ENCODE results near the gene PGLYRP4. TPM values are rescaled to one million over a fixed set of nuclear protein-coding genes. Genes with fewer than 3 reads are reported as not detected.

Gene PGLYRP4
- total RNA-seq, 1 experiment from 2014 or later: not detected

DNA sequence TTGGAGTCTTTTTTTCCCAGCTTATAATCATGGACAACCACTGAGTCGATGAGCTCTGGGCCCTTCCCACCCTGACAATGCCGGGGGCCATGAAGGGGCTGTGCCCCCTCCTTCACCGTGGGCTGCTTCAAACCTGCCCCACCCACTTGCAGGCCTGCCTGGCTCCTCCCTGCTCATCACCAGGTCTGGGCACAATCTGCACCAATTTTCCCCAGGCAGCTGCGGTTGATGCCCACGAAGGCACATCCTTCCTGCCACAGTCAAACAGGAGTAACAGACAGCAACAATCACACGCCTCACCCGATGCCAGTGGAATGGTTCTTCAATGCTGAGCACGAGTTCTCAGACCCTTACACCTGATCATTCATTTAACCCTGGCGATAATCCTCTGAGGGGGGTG is 54.8 kb downstream of the PGLYRP4 start:
- Histone ChIP-seq H3K27me3 (replicated peaks; ENCODE audit: insufficient read depth, low read depth, low read length, poor library complexity) (peaks cover 4% of the 10 kb centered on the region), H3K27ac (ENCODE audit: low read depth, low read length, poor library complexity, severe bottlenecking) (no peak overlapping the region), H3K9me3 (ENCODE audit: low read depth, low read length, poor library complexity, severe bottlenecking) (no peaks in the 10 kb centered on the region), H3K36me3 (ENCODE audit: insufficient read depth, low read length, poor library complexity, severe bottlenecking) (no peaks in the 10 kb centered on the region), H3K4me1 (ENCODE audit: insufficient read depth, low read length, poor library complexity, severe bottlenecking) (no peaks in the 10 kb centered on the region), H3K4me3 (ENCODE audit: low read depth, low read length, poor library complexity, severe bottlenecking) (no peak overlapping the region)
- intact Hi-C loops (cut with micrococcal nuclease; ENCODE audit: unreplicated experiment): no loop called here
- no TSS peak for BruUV-seq (replicated peaks)
- no peak for DNase-seq (ENCODE audit: low spot score)
- TF ChIP-seq EZH2 (IDR thresholded peaks at IDR 0.05; ENCODE audit: borderline replicate concordance, low read depth, low read length, poor library complexity, severe bottlenecking) (no peak), CTCF (conservative IDR thresholded peaks at IDR 0.05; ENCODE audit: low read depth, low read length) (no peak)
- ChIA-PET POLR2A (ENCODE audit: low non-redundant PET) (no interaction called here), CTCF (no interaction called here)

DNA sequence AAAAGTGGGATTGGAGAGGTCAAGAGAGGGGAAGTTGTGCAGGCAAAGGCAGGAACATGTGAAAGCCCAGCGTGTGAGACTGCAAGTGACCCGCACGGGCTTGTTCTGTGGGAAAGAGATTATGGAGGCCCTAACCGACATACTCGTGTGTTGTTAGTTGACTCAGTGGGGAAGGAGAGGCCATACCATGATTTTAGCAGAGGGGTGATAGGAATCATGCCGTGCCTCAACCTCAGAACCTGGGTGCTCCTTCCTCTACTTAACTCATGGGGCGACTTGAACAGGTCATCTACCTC is 55.2 kb downstream of the PGLYRP4 start:
- CTCF ChIA-PET: interaction anchor here (0.6 kb wide), 1 partner anchor 316 kb away, joined by 5 read pairs; no protein-coding TSS in a partner anchor
- no TSS peak for BruUV-seq (replicated peaks)
- no peak for DNase-seq (ENCODE audit: low spot score)
- intact Hi-C loops (cut with micrococcal nuclease; ENCODE audit: unreplicated experiment): no loop called here
- no peaks in the 10 kb centered on the region for H3K4me1 ChIP-seq (ENCODE audit: insufficient read depth, low read length, poor library complexity, severe bottlenecking)
- H3K27ac ChIP-seq (ENCODE audit: low read depth, low read length, poor library complexity, severe bottlenecking): no peak overlapping the region
- H3K4me3 ChIP-seq (ENCODE audit: low read depth, low read length, poor library complexity, severe bottlenecking): no peak overlapping the region
- TF ChIP-seq CTCF (conservative IDR thresholded peaks at IDR 0.05; ENCODE audit: low read depth, low read length): no peak
- TF ChIP-seq EZH2 (IDR thresholded peaks at IDR 0.05; ENCODE audit: borderline replicate concordance, low read depth, low read length, poor library complexity, severe bottlenecking): no peak
- no peaks in the 10 kb centered on the region for H3K36me3 ChIP-seq (ENCODE audit: insufficient read depth, low read length, poor library complexity, severe bottlenecking)
- POLR2A ChIA-PET (ENCODE audit: low non-redundant PET): no interaction called here
- peaks cover 4% of the 10 kb centered on the region for H3K27me3 ChIP-seq (replicated peaks; ENCODE audit: insufficient read depth, low read depth, low read length, poor library complexity)
- no peaks in the 10 kb centered on the region for H3K9me3 ChIP-seq (ENCODE audit: low read depth, low read length, poor library complexity, severe bottlenecking)

DNA sequence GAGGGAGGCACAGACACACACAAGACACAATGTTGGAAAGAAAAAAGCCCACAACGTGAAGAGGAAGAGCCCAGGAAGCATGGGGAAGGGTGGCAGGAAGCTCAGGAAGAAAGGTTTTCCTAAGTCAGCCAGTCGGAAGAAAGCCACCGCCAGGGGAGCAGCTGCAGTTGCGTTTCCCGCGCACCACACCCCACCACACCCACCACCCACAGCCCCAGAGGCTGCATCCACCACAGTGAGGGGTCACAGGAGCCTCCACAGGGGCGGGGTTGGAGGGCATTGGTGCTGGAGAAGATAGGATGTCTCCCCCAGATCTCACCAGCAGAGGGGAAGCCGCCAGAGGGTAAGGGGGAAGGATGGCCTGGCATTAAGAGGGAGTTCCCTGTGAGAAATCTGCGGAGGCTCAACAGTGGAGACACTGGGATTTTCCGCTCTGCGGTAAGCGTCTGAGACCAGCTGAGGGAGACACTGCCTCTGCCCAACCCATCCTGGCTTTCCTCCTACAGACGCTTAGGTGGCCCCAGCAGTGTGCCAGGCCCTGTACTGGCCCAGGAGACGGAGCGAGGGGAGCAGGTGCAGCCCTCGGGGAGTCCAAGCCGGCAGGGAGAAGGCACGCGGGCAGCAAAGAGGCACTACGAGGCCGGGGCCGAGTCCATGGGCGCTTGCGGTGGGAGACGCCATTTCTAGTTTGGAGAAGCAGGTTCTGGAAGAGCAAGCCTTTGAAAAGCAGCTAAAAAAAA is 55.7 kb downstream of the PGLYRP4 start:
- BruUV-seq (replicated peaks): no TSS peak
- H3K27ac ChIP-seq (ENCODE audit: low read depth, low read length, poor library complexity, severe bottlenecking): no peak overlapping the region
- no peak for TF ChIP-seq EZH2 (IDR thresholded peaks at IDR 0.05; ENCODE audit: borderline replicate concordance, low read depth, low read length, poor library complexity, severe bottlenecking)
- no peak for TF ChIP-seq CTCF (conservative IDR thresholded peaks at IDR 0.05; ENCODE audit: low read depth, low read length)
- H3K4me3 ChIP-seq (ENCODE audit: low read depth, low read length, poor library complexity, severe bottlenecking): no peak overlapping the region
- H3K27me3 ChIP-seq (replicated peaks; ENCODE audit: insufficient read depth, low read depth, low read length, poor library complexity): peaks cover 4% of the 10 kb centered on the region
- intact Hi-C loops (cut with micrococcal nuclease; ENCODE audit: unreplicated experiment): no loop called here
- H3K9me3 ChIP-seq (ENCODE audit: low read depth, low read length, poor library complexity, severe bottlenecking): no peaks in the 10 kb centered on the region
- H3K36me3 ChIP-seq (ENCODE audit: insufficient read depth, low read length, poor library complexity, severe bottlenecking): no peaks in the 10 kb centered on the region
- no peaks in the 10 kb centered on the region for H3K4me1 ChIP-seq (ENCODE audit: insufficient read depth, low read length, poor library complexity, severe bottlenecking)
- ChIA-PET POLR2A (ENCODE audit: low non-redundant PET) (no interaction called here), CTCF (interaction anchor here (0.6 kb wide), 1 partner anchor 315 kb away, joined by 5 read pairs; no protein-coding TSS in a partner anchor)
- DNase-seq (ENCODE audit: low spot score): no peak

All from A673 (cell line).